Stimulated activated naive B cell treated with anti-CD40 and anti-IgM and Interleukin-4, amounts not matched to agents 10 μg/mL and 1 μg/mL and 100 μg/mL, for 72 hours (primary cell): ENCODE results near the gene AOC3.
"Not testable (repeated sequence)": the region's sequence is repeated elsewhere in the genome, so short reads cannot be mapped to it uniquely, and the experiment has no call there.

Experiments
- ATAC-seq, 2 donors: fragments of 150-1000 bp; cut with Tn5 transposase; replicated peaks; 2 replicates each; pipeline ENCODE4 v1.10.0; 2021; ENCODE audit warnings: moderate library complexity in 1 of 2
- DNase-seq: peaks from one replicate; pipeline ENCODE4 v3.0.0; 2021
- H3K27ac Mint-ChIP-seq: one replicate; pipeline ENCODE4 v1.8.0; 2022; ENCODE audit warnings: mild to moderate bottlenecking, mixed read lengths
- H3K27me3 Mint-ChIP-seq, 2 donors: one replicate each; pipeline ENCODE4 v1.8.0; 2022; ENCODE audit warnings: mixed read lengths in 2 of 2
- H3K36me3 Mint-ChIP-seq, 2 donors: one replicate each; pipeline ENCODE4 v1.8.0; 2022; ENCODE audit warnings: mixed read lengths in 2 of 2, mild to moderate bottlenecking in 1 of 2
- H3K4me1 Mint-ChIP-seq, 2 donors: one replicate each; pipeline ENCODE4 v1.8.0; 2022; ENCODE audit warnings: mixed read lengths in 2 of 2, mild to moderate bottlenecking in 1 of 2
- H3K4me3 Mint-ChIP-seq, 2 donors: one replicate each; pipeline ENCODE4 v1.8.0; 2022; ENCODE audit warnings: mild to moderate bottlenecking in 2 of 2, mixed read lengths in 2 of 2, moderate library complexity in 1 of 2
- H3K9me3 Mint-ChIP-seq, 2 donors: one replicate each; pipeline ENCODE4 v1.8.0; 2022; ENCODE audit warnings: mixed read lengths in 2 of 2, mild to moderate bottlenecking in 1 of 2

Gene AOC3

DNA sequence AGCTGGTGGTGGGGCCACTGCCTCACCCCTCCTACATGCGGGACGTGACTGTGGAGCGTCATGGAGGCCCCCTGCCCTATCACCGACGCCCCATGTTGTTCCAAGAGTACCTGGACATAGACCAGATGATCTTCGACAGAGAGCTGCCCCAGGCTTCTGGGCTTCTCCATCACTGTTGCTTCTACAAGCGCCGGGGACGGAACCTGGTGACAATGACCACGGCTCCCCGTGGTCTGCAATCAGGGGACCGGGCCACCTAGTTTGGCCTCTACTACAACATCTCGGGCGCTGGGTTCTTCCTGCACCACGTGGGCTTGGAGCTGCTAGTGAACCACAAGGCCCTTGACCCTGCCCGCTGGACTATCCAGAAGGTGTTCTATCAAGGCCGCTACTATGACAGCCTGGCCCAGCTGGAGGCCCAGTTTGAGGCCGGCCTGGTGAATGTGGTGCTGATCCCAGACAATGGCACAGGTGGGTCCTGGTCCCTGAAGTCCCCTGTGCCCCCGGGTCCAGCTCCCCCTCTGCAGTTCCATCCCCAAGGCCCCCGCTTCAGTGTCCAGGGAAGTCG is 16.8 kb downstream of the AOC3 start:
- H3K27me3 Mint-ChIP-seq = peaks cover 15 to 19% of the 10 kb centered on the region in 2 donors
- H3K9me3 Mint-ChIP-seq, H3K36me3 Mint-ChIP-seq, H3K4me1 Mint-ChIP-seq, DNase-seq, ATAC-seq, H3K4me3 Mint-ChIP-seq, H3K27ac Mint-ChIP-seq: not testable (repeated sequence)

DNA sequence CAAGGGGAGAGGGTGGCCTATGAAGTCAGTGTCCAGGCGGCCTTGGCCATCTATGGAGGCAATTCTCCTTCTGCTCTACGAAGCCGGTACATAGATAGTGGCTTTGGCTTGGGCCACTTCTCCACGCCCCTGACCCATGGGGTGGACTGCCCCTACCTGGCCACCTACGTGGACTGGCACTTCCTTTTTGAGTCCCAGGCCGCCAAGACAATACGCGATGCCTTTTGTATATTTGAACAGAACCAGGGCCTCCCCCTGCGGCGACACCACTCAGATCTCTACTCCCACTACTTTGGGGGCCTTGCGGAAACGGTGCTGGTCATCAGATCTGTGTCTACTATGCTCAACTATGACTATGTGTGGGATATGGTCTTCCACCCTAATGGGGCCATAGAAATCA is 17.3 kb downstream of the AOC3 start:
- no peak for ATAC-seq
- Mint-ChIP-seq H3K4me1 (no peaks in the 10 kb centered on the region), H3K27me3 (peaks cover 15 to 24% of the 10 kb centered on the region in 2 donors), H3K27ac (no peak overlapping the region), H3K9me3 (peaks cover 0 to 1% of the 10 kb centered on the region in 2 donors), H3K36me3 (no peaks in the 10 kb centered on the region), H3K4me3 (no peak overlapping the region)
- DNase-seq = no peak

DNA sequence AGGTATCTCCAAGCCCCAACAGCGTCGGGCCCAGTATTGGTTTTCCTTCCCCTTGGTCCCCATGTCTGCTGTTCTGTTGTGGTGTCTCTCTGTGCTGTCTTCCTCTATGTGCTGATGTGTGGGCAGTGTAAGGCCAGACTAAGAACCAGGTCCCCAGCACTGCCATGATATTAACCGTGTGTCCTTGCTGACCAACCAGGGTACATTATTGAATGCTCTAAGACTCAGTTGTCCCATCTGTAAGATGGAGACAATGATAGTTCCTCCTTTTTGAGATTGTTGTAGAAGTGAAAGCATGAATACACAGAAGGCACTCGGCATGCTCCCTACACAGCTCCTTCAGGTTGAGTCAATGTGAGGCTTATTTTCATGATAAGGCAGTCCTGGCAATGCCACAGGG is 20.6 kb downstream of the AOC3 start:
- Mint-ChIP-seq H3K4me3 (no peak overlapping the region), H3K9me3 (peaks cover 0 to 1% of the 10 kb centered on the region in 2 donors), H3K27me3 (peaks cover 14 to 20% of the 10 kb centered on the region in 2 donors), H3K4me1 (no peaks in the 10 kb centered on the region), H3K27ac (no peak overlapping the region), H3K36me3 (no peaks in the 10 kb centered on the region)
- DNase-seq (no peak), ATAC-seq (no peak)

DNA sequence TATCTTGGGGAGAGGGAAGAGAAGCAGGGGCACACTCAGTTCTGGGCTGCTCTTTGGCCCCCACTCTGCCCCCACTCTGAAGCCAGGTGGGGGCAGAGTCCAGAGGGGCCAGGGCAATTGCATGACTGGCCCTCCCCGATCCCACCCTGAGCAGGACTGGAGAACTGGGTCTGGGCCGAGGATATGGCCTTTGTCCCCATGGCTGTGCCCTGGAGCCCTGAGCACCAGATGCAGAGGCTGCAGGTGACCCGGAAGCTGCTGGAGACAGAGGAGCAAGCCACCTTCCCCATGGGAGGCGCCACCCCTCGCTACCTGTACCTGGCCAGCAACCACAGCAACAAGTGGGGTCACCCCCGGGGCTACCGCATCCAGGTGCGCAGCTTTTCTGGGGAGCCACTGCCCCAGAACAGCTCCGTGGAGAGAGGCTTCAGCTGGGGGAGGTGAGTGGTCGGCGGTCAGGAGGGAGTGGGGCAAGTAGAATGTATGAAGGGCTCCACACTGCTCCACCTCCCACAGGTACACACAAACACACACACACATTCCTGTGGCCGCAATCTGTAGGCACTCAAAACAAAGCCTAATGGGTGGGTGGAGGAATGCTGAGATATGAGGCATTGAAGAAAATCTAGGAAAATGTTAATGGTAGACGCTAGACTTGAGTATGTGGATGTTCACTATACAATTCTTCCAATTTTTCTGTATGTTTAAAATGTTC is 21.4 kb downstream of the AOC3 start:
- H3K27me3 Mint-ChIP-seq = peaks cover 16 to 21% of the 10 kb centered on the region in 2 donors
- DNase-seq (no peak), ATAC-seq (no peak)
- H3K36me3 Mint-ChIP-seq = no peaks in the 10 kb centered on the region
- no peak overlapping the region for H3K4me3 Mint-ChIP-seq
- H3K4me1 Mint-ChIP-seq = no peaks in the 10 kb centered on the region
- H3K27ac Mint-ChIP-seq = no peak overlapping the region
- peaks cover 0 to 1% of the 10 kb centered on the region in 2 donors for H3K9me3 Mint-ChIP-seq

DNA sequence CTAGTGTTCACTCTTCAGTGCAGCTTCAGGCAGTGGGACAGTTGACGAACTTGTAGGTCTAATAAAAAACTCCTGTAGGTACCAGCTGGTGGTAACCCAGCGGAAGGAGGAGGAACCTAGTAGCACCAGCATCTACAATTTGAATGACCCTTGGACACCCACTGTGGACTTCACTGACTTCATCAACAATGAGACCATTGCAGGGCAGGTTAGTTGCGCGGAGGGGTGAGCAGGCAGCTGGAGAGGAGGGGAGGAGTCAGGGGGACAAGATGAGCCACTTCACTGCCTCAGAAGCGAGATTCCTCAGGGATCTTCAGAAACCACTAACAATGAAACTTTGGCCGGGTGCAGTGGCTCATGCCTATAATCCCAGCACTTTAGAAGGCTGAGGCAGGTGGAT is 22.3 kb downstream of the AOC3 start:
- Mint-ChIP-seq H3K27me3 (peaks cover 25 to 30% of the 10 kb centered on the region in 2 donors), H3K4me1 (no peaks in the 10 kb centered on the region), H3K36me3 (no peaks in the 10 kb centered on the region), H3K27ac (no peak overlapping the region), H3K9me3 (peaks cover 0 to 1% of the 10 kb centered on the region in 2 donors), H3K4me3 (no peak overlapping the region)
- ATAC-seq (no peak), DNase-seq (no peak)

DNA sequence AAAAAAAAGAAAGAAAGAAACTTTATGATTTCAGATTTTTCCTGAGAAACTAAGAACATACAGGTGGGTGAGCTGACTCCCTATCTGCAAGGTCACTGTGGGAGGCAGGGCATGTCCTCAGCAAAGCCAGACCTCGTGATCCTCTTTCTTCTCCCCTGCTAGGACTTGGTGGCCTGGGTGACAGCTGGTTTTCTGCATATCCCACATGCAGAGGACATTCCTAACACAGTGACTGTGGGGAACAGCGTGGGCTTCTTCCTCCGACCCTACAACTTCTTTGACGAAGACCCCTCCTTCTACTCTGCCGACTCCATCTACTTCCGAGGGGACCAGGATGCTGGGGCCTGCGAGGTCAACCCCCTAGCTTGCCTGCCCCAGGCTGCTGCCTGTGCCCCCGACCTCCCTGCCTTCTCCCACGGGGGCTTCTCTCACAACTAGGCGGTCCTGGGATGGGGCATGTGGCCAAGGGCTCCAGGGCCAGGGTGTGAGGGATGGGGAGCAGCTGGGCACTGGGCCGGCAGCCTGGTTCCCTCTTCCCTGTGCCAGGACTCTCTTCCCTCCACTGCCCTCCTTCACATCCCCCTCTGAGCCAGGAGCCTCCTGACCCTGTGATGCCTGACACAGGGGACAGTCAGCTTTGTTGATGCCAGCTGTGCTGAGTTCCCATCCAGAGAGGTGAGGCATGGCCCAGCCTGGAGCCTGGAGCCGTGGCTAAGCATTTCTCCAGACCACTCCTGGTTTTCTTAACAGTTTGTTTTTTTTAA is 23.1 kb downstream of the AOC3 start:
- H3K4me1 Mint-ChIP-seq, DNase-seq, H3K4me3 Mint-ChIP-seq, H3K36me3 Mint-ChIP-seq, H3K27ac Mint-ChIP-seq, H3K9me3 Mint-ChIP-seq, ATAC-seq: not testable (repeated sequence)
- H3K27me3 Mint-ChIP-seq = peaks cover 29 to 34% of the 10 kb centered on the region in 2 donors

DNA sequence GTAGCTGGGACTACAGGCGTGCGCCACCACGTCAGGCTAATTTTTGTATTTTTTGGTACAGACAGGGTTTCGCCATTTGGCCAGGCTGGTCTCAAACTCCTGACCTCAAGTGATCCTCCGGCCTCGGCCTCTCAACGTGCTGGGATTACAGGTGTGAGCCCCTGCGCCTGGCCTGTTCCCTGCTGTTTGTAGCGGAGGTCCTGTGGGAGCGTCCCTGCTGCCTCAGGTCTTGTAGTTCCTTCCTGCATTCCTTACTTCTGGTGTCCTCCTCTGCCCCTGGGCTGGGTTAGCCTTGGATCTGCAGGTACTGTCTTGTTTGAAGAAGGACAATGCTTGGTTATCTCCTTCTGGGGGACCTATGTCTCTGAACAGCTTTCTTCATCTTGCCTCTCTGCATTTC is 26.0 kb downstream of the AOC3 start:
- Mint-ChIP-seq H3K27me3 (peaks cover 33 to 44% of the 10 kb centered on the region in 2 donors), H3K27ac (no peak overlapping the region), H3K36me3 (no peaks in the 10 kb centered on the region), H3K9me3 (no peaks in the 10 kb centered on the region), H3K4me1 (no peaks in the 10 kb centered on the region), H3K4me3 (no peak overlapping the region)
- ATAC-seq (no peak), DNase-seq (no peak)

DNA sequence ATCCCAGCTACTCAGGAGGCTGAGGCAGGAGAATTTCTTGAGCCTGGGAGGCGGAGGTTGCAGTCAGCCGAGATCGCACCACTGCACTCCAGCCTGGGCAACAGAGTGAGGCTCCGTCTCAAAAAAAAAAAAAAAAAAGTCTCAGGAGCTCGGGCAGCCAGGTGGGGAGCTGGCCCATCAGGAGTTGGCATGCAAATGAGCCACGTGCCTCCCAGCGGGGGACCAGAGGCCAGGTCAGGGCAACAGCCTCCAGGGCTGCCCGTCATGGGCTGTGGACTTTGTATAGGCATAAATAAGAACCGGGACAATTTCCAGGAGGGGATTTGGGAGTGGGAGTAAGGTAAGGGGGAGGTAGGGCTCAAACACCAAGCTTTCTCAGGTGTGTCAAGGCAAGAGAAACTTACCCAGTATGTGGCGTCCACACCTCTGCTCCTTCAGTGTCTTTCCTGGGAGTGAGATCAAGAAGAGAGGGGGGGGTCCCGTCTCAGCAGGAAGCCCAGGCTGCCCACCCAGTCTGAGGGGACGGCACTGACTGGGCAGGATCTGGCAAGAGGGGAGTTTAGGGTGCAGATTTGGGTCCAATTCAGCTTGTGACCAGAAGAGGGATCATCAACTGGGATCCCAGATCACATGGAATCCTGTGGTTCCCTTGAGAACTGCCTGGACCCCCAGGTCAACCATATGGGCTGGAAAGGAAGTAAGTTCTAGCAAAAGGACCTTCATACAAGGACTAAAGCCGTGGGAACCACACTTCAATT is 27.3 kb downstream of the AOC3 start:
- Mint-ChIP-seq H3K9me3 (no peaks in the 10 kb centered on the region), H3K36me3 (no peaks in the 10 kb centered on the region), H3K27ac (no peak overlapping the region), H3K4me3 (no peak overlapping the region), H3K27me3 (peaks cover 28 to 44% of the 10 kb centered on the region in 2 donors), H3K4me1 (no peaks in the 10 kb centered on the region)
- DNase-seq (no peak), ATAC-seq (no peak)

DNA sequence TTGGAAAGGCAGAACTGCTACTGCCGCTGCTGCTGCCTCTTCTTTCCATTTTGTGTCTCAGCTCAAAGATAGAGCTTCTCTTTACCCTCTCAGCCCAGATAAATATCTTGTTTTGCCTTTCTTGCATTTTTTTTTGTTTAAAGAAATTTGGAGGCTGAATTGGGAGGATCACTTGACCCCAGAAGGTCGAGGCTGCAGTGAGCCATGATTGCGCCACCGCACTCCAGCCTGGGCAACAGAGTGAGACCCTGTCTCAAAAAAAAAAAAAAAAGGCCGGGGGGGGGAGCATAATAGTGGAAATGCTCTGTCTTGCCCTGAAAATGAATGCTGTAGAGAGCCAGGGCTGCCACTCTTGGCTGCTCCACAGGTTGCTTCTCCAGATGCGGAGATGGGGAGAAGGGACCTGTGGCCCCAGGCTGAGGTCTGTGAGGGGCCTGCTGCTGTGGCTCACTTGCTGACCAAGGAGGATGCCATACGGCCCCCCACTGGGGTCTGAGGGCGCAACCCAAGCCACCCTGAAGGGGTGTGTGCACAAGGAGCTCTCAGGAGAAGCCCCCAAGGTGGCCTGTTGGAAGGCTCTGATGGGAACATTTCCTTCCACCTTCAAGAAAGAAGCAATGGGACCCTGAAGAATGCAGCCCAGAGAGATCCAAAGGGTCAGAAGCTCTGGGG is 28.1 kb downstream of the AOC3 start:
- no peak for ATAC-seq
- DNase-seq = no peak
- Mint-ChIP-seq H3K9me3 (no peaks in the 10 kb centered on the region), H3K27me3 (peaks cover 27 to 43% of the 10 kb centered on the region in 2 donors), H3K4me3 (no peak overlapping the region), H3K4me1 (no peaks in the 10 kb centered on the region), H3K27ac (no peak overlapping the region), H3K36me3 (no peaks in the 10 kb centered on the region)

DNA sequence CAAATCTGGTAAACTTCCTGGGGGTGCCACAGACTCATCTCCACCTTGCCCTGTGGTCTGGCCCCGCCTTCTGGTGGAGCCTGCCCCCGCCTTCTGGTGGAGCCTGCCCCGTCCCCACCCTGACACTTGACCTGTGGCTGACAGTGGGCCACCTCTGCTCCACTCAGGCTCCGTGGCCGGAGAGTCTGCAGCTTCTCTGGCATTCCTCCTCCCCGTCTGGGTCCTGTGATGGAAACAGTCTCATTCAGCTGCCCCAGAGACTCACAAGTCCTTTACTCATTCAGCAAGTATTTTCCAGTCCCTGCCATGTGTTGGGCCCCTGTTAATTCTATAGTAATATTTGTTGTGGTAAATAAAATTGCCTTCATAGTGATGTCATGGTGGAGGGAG is 28.6 kb downstream of the AOC3 start:
- DNase-seq (no peak), ATAC-seq (no peak)
- Mint-ChIP-seq H3K27ac (no peak overlapping the region), H3K4me3 (no peak overlapping the region), H3K4me1 (no peaks in the 10 kb centered on the region), H3K27me3 (peaks cover 27 to 38% of the 10 kb centered on the region in 2 donors), H3K36me3 (no peaks in the 10 kb centered on the region), H3K9me3 (no peaks in the 10 kb centered on the region)

DNA sequence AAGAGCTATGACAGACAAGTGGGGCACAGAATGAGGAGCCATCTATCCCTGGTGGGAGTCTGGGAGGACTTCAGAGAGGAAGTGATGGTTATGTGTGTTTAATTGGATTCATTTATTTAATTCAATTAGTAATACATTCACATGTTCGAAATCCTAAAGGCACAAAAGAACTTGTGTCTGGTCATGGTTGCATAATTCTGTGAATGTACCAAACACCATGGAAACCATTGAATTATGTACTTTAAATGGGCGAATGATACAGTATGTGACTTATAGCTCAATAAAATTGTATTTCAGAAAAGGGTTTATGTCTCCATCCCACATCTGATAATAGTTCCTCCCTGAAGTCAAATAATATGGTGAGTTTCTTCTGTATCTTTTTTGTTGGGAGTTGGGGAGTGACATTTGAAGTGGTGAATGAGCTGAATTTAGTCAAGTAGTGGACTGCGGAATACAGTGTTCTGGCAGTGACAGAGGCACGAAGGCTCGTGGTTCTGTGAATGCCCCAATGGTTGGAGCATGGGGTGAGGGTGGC is 29.8 kb downstream of the AOC3 start:
- H3K4me1 Mint-ChIP-seq = no peaks in the 10 kb centered on the region
- peaks cover 31 to 44% of the 10 kb centered on the region in 2 donors for H3K27me3 Mint-ChIP-seq
- H3K36me3 Mint-ChIP-seq = no peaks in the 10 kb centered on the region
- no peaks in the 10 kb centered on the region for H3K9me3 Mint-ChIP-seq
- H3K4me3 Mint-ChIP-seq = no peak overlapping the region
- ATAC-seq (no peak), DNase-seq (no peak)
- H3K27ac Mint-ChIP-seq = no peak overlapping the region

DNA sequence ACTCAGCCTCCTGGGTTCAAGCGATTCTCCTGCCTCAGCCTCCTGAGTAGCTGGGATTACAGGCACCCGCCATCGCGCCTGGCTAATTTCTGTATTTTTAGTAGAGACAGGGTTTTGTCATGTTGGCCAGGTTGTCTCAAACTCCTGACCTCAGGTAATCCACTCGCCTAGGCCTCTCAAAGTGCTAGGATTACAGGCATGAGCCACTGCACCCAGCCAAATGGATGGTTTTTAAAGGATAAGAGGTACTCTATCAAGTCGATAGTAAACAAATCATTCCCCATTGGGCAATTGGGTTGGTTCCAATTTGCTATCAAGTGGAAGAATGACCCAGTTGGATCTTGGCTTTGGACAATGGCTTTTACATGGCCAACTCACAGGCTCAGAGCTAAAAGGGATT is 30.7 kb downstream of the AOC3 start:
- not testable (repeated sequence) for H3K4me3 Mint-ChIP-seq, H3K4me1 Mint-ChIP-seq, H3K36me3 Mint-ChIP-seq, H3K9me3 Mint-ChIP-seq, H3K27ac Mint-ChIP-seq, ATAC-seq, DNase-seq
- H3K27me3 Mint-ChIP-seq = peaks cover 35 to 48% of the 10 kb centered on the region in 2 donors

DNA sequence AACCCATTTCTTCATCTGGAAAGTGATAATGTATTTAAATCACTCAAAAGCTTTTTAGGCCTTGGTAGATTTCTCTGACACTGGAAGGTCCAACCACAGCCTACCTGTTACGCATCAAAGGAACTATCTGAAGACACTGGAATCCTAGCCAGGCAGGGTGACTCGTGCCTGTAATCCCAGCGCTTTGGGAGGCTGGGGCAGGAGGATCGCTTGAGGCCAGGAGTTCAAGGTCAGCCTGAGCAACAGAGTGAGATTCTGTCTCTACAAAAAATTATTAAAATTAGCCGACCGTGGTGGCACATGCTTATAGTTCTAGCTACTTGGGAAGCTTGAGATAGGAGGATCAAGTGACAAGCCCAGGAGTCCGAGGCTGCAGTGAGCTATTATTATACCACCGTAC is 31.2 kb downstream of the AOC3 start:
- DNase-seq = no peak
- Mint-ChIP-seq H3K9me3 (no peaks in the 10 kb centered on the region), H3K27ac (no peak overlapping the region), H3K27me3 (peaks cover 34 to 46% of the 10 kb centered on the region in 2 donors), H3K4me1 (peaks cover 5 to 9% of the 10 kb centered on the region in 2 donors), H3K4me3 (no peak overlapping the region), H3K36me3 (no peaks in the 10 kb centered on the region)
- no peak for ATAC-seq
